ENCODE data around the gene ARHGAP10.

- TF ChIP-seq MAX (IDR thresholded peaks at IDR 0.05) (no peak), USF1 (IDR thresholded peaks at IDR 0.05) (no peak), EP300 (IDR thresholded peaks at IDR 0.05; ENCODE audit: borderline replicate concordance) (no peak), ZBTB7A (IDR thresholded peaks at IDR 0.05; ENCODE audit: low read depth) (no peak), RAD21 (IDR thresholded peaks at IDR 0.05; ENCODE audit: low read depth) (no peak), REST (IDR thresholded peaks at IDR 0.05; ENCODE audit: low read depth) (no peak), CREB1 (IDR thresholded peaks at IDR 0.05; ENCODE audit: low read depth) (no peak), EGR1 (IDR thresholded peaks at IDR 0.05) (no peak), TAF1 (IDR thresholded peaks at IDR 0.05; ENCODE audit: low read depth) (no peak), TCF12 (IDR thresholded peaks at IDR 0.05; ENCODE audit: low read depth) (no peak), YY1 (IDR thresholded peaks at IDR 0.05; ENCODE audit: low read depth) (no peak), CEBPB (IDR thresholded peaks at IDR 0.05) (no peak), TEAD4 (IDR thresholded peaks at IDR 0.05) (no peak), FOXM1 (IDR thresholded peaks at IDR 0.05; ENCODE audit: borderline replicate concordance, low read depth) (no peak)
Observed at GRCh38 chr4:148007314-148007760, 275.4 kb downstream of the ARHGAP10 start.
